HepG2 (cell line): ENCODE data around the gene DNAI4. TPM values are rescaled to one million over a fixed set of nuclear protein-coding genes. Genes with fewer than 3 reads are reported as not detected.

ENCODE experiments used
- CREB3 ChIP-seq: sonication (generic); formaldehyde crosslinking; IDR thresholded peaks from 2 replicates; pipeline ENCODE4 v1.5.0; 2020; ENCODE audit warnings: missing genetic modification reagents
- CSRNP1 ChIP-seq: sonication (generic); formaldehyde crosslinking; IDR thresholded peaks from 2 replicates; pipeline ENCODE4 v1.8.1; 2023; ENCODE audit warnings: mild to moderate bottlenecking, missing genetic modification reagents
- GTF2F1 ChIP-seq: fragments of 150-350 bp; IDR thresholded peaks from 2 replicates; pipeline ENCODE4 v1.6.1; 2014; ENCODE audit warnings: low read length
- HDAC2 ChIP-seq: sonication (generic); formaldehyde crosslinking; IDR thresholded peaks from 2 replicates; pipeline ENCODE4 v1.4.0; 2020; ENCODE audit warnings: missing genetic modification reagents
- HOXD1 ChIP-seq: sonication (generic); formaldehyde crosslinking; IDR thresholded peaks from 2 replicates; pipeline ENCODE4 v1.5.0; 2020; ENCODE audit warnings: missing genetic modification reagents
- IRF2 ChIP-seq: IDR thresholded peaks from 2 replicates; pipeline ENCODE4 v1.6.1; 2018; ENCODE audit warnings: missing genetic modification reagents, missing compliant biosample characterization
- KDM6A ChIP-seq: IDR thresholded peaks from 2 replicates; pipeline ENCODE4 v1.6.1; 2016; ENCODE audit warnings: low read depth
- MTA1 ChIP-seq: sonication (generic); formaldehyde crosslinking; IDR thresholded peaks from 2 replicates; pipeline ENCODE4 v1.4.0; 2020; ENCODE audit warnings: missing genetic modification reagents, mild to moderate bottlenecking, borderline replicate concordance
- NFRKB ChIP-seq: fragments of 450-650 bp; IDR thresholded peaks from 2 replicates; pipeline ENCODE4 v1.6.1; 2017
- ONECUT2 ChIP-seq: sonication (generic); formaldehyde crosslinking; IDR thresholded peaks from 2 replicates; pipeline ENCODE4 v1.4.0; 2020; ENCODE audit warnings: missing genetic modification reagents
- THAP11 ChIP-seq: IDR thresholded peaks from 2 replicates; pipeline ENCODE4 v1.6.1; 2016; ENCODE audit warnings: missing biosample characterization, missing genetic modification reagents
- THRA ChIP-seq: sonication (generic); formaldehyde crosslinking; IDR thresholded peaks from 2 replicates; pipeline ENCODE4 v1.4.0; 2020; ENCODE audit warnings: missing genetic modification reagents, borderline replicate concordance
- TRAFD1 ChIP-seq: sonication (generic); formaldehyde crosslinking; IDR thresholded peaks from 2 replicates; pipeline ENCODE4 v1.5.1; 2020; ENCODE audit warnings: missing genetic modification reagents, mild to moderate bottlenecking, borderline replicate concordance
- TRIM24 ChIP-seq: sonication (generic); formaldehyde crosslinking; IDR thresholded peaks from 2 replicates; pipeline ENCODE4 v1.8.0; 2022; ENCODE audit warnings: mild to moderate bottlenecking, missing genetic modification reagents
- USF2 ChIP-seq, 2 experiments: sonication (generic) in 1 of 2; formaldehyde crosslinking in 1 of 2; IDR thresholded peaks; 2 replicates each; pipeline versions ENCODE4 v1.5.1 to v1.6.1; 2011 to 2020; ENCODE audit warnings: borderline replicate concordance in 1 of 2, low read depth in 1 of 2, low read length in 1 of 2, mild to moderate bottlenecking in 1 of 2, missing genetic modification reagents in 1 of 2, moderate library complexity in 1 of 2
- ZMYM4 ChIP-seq: sonication (generic); formaldehyde crosslinking; IDR thresholded peaks from 2 replicates; pipeline ENCODE4 v1.8.1; 2023; ENCODE audit warnings: mild to moderate bottlenecking, missing genetic modification reagents
- ZNF430 ChIP-seq: sonication (generic); formaldehyde crosslinking; IDR thresholded peaks from 2 replicates; pipeline ENCODE4 v1.9.0; 2021; ENCODE audit warnings: mild to moderate bottlenecking, missing genetic modification reagents
- ZNF761 ChIP-seq: sonication (generic); formaldehyde crosslinking; conservative IDR thresholded peaks from 2 replicates; pipeline ENCODE4 v1.4.0; 2020; ENCODE audit warnings: mild to moderate bottlenecking, missing genetic modification reagents
- ZSCAN5A ChIP-seq: sonication (generic); formaldehyde crosslinking; IDR thresholded peaks from 2 replicates; pipeline ENCODE4 v1.8.0; 2022; ENCODE audit warnings: mild to moderate bottlenecking, missing genetic modification reagents, borderline replicate concordance
- polyA plus RNA-seq, 8 experiments: library from polyadenylated mRNA; depleted of rRNA in 3 of 8; stranded (reverse) in 7 of 8; unstranded in 1 of 8; fragments of >200 nt; fragmentation: Illumina TruSeq in 4 of 8; extraction: Trizol in 4 of 8; gene quantifications; 2 replicates each; pipeline versions ENCODE4 v1.2.1 to v1.2.3, GENCODE V29; 2011 to 2016; ENCODE audit warnings: low read depth in 4 of 8, missing spikeins in 1 of 8, mixed read lengths in 1 of 8; ENCODE audit not compliant: insufficient read depth in 1 of 8
- total RNA-seq, 5 experiments: library from RNA; depleted of rRNA; stranded (reverse); fragments of >200 nt; fragmentation: Illumina TruSeq; extraction: Trizol; gene quantifications; 2 replicates each; pipeline ENCODE4 v1.2.3, GENCODE V29; 2016; ENCODE audit warnings: low read depth in 1 of 5

Gene DNAI4
- total and polyA plus RNA-seq, 2 of the 13 experiments (the other 11 are each of a cell fraction or from before 2014, with no cell fraction given) = 0.04 to 0.08 TPM

- TF ChIP-seq KDM6A (CRISPR knock-in tag) (no peak), TRIM24 (no peak), ZSCAN5A (CRISPR knock-in tag) (0 out of 2 replicates have a peak, but pooled peaks have one; percentile 38), GTF2F1 (no peak), CSRNP1 (CRISPR knock-in tag) (0 out of 2 replicates have a peak, but pooled peaks have one; percentile 56), ONECUT2 (CRISPR knock-in tag) (no peak), THAP11 (CRISPR knock-in tag) (peak; percentile 87), TRAFD1 (no peak), IRF2 (CRISPR knock-in tag) (peak; percentile 88), CREB3 (CRISPR knock-in tag) (peak; percentile 54; the same call in 1 of the 2 replicates), ZNF430 (0 out of 2 replicates have a peak, but pooled peaks have one; percentile 27), HDAC2 (CRISPR knock-in tag) (peak; percentile 71), ZMYM4 (CRISPR knock-in tag) (peak; percentile 73; the same call in 1 of the 2 replicates), MTA1 (no peak), THRA (CRISPR knock-in tag) (no peak), NFRKB (no peak), USF2 (IDR thresholded peaks at IDR 0.05; ENCODE audit: low read depth, low read length) (no peak), USF2 (CRISPR knock-in tag; IDR thresholded peaks at IDR 0.05; ENCODE audit: borderline replicate concordance) (no peak), HOXD1 (CRISPR knock-in tag) (peak; percentile 51; the same call in 1 of the 2 replicates), ZNF761 (CRISPR knock-in tag) (peak; percentile 59; the same call in 1 of the 2 replicates)
Measured at GRCh38 chr1:66924756-66925557, at the start of gene DNAI4, which contains the start of gene MIER1 (continued).
